Lung (tissue), 12 donors: ENCODE data around the gene NR4A3. TPM values are rescaled to one million over a fixed set of nuclear protein-coding genes. Genes with fewer than 3 reads are reported as not detected.

ENCODE experiments used
- ATAC-seq: fragments of 200-7000 bp; cut with Tn5 transposase; one replicate; pipeline ENCODE4 v1.9.1; 2020; ENCODE audit warnings: moderate number of reproducible peaks; ENCODE audit not compliant: insufficient read depth, low FRiP score
- DNase-seq, 3 donors: peaks; one replicate each; pipeline ENCODE4 v3.0.0-alpha.2; 2013 to 2017
- H3K27ac ChIP-seq, 2 donors: one replicate each; pipeline ENCODE4 v1.5.1; 2013; ENCODE audit warnings: mild to moderate bottlenecking in 2 of 2, moderate library complexity in 2 of 2, control low read depth in 1 of 2, inconsistent platforms in 1 of 2, low read depth in 1 of 2, low read length in 1 of 2
- H3K27me3 ChIP-seq, 3 donors: one replicate each; pipeline ENCODE4 v1.5.1; 2013; ENCODE audit warnings: low read length in 2 of 3; ENCODE audit not compliant: control insufficient read depth in 3 of 3, insufficient read depth in 3 of 3
- H3K36me3 ChIP-seq, 4 donors: one replicate each; pipeline ENCODE4 v1.5.1; 2013; ENCODE audit warnings: low read length in 4 of 4, mild to moderate bottlenecking in 1 of 4, moderate library complexity in 1 of 4; ENCODE audit not compliant: control insufficient read depth in 4 of 4, insufficient read depth in 4 of 4
- H3K4me1 ChIP-seq, 5 donors: one replicate each; pipeline ENCODE4 v1.5.1; 2013; ENCODE audit warnings: low read length in 5 of 5, mild to moderate bottlenecking in 2 of 5, moderate library complexity in 1 of 5; ENCODE audit not compliant: control insufficient read depth in 5 of 5, insufficient read depth in 5 of 5
- H3K4me3 ChIP-seq: one replicate; pipeline ENCODE4 v1.5.1; 2013; ENCODE audit warnings: mild to moderate bottlenecking, control low read depth, moderate library complexity
- H3K9ac ChIP-seq, 2 donors: one replicate each; pipeline ENCODE4 v1.5.1; 2013; ENCODE audit warnings: low read length in 2 of 2, control low read depth in 1 of 2; ENCODE audit not compliant: insufficient read depth in 1 of 2
- H3K9me3 ChIP-seq, 4 donors: one replicate each; pipeline ENCODE4 v1.5.1; 2013; ENCODE audit warnings: low read length in 3 of 4, mild to moderate bottlenecking in 1 of 4, moderate library complexity in 1 of 4; ENCODE audit not compliant: control insufficient read depth in 4 of 4, insufficient read depth in 3 of 4
- WGBS, 2 donors: extraction: QIAGEN DNeasy Blood & Tissue Kit; methylation state at CpG; one replicate each; pipeline ENCODE4 v1.1.7; 2013; 5-methylcytosine and 5-hydroxymethylcytosine counted together
- polyA plus RNA-seq, 2 donors: library from polyadenylated mRNA; stranded (reverse); fragments of 200-250 nt; gene quantifications; one replicate each; pipeline ENCODE4 v1.2.1, GENCODE V29; 2013
- total RNA-seq, 2 donors: library from RNA; depleted of rRNA in 1 of 2; stranded (reverse); fragments of >200 nt in 1 of 2; gene quantifications; one replicate each; pipeline ENCODE4 v1.2.1, GENCODE V29; 2014 to 2021
- TF ChIP-seq, protein P1 (sequence below): IDR thresholded peaks from 2 replicates; pipeline ENCODE4 v1.5.1; 2012; ENCODE audit warnings: mild to moderate bottlenecking; ENCODE audit errors: control extremely low read depth, extremely low read depth
- donor health status: control.
- donor health status: control.
- donor health status: Bipolar disorder and iron deficiency.
- donor health status: healthy.
- donor health status: DM: yes; HTN: yes; CAD: no.

NR4A3 gene
- total and polyA plus RNA-seq, 4 donors: 2.3 to 11.7 (median 2.6) TPM

DNA sequence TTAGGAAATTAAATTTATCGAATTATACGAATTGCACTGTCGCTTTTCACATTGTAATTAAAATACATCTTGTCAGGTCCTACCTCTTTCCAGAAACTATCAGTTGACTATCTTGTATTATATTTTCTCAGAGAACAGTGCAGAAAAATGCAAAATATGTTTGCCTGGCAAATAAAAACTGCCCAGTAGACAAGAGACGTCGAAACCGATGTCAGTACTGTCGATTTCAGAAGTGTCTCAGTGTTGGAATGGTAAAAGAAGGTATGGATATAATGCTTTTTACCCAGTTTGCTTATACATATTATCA lies 10.8 kb downstream of the NR4A3 start:
- Histone ChIP-seq H3K27me3 (peaks cover 0 to 61% (median 48%) of the 10 kb centered on the region in 3 donors), H3K9ac (no peak overlapping the region), H3K4me3 (no peak overlapping the region), H3K9me3 (peaks cover 0 to 7% (median 0%) of the 10 kb centered on the region in 4 donors), H3K36me3 (peaks cover 0 to 15% (median under 1%) of the 10 kb centered on the region in 4 donors), H3K4me1 (no peaks in the 10 kb centered on the region), H3K27ac (no peak overlapping the region)
- WGBS, 2 donors: 92 to 96% methylated on average over 7 of the region's 7 CpGs
- TF ChIP-seq, protein P1, sequence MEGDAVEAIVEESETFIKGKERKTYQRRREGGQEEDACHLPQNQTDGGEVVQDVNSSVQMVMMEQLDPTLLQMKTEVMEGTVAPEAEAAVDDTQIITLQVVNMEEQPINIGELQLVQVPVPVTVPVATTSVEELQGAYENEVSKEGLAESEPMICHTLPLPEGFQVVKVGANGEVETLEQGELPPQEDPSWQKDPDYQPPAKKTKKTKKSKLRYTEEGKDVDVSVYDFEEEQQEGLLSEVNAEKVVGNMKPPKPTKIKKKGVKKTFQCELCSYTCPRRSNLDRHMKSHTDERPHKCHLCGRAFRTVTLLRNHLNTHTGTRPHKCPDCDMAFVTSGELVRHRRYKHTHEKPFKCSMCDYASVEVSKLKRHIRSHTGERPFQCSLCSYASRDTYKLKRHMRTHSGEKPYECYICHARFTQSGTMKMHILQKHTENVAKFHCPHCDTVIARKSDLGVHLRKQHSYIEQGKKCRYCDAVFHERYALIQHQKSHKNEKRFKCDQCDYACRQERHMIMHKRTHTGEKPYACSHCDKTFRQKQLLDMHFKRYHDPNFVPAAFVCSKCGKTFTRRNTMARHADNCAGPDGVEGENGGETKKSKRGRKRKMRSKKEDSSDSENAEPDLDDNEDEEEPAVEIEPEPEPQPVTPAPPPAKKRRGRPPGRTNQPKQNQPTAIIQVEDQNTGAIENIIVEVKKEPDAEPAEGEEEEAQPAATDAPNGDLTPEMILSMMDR: no peak
- ATAC-seq (no peak), DNase-seq (no peak)

DNA sequence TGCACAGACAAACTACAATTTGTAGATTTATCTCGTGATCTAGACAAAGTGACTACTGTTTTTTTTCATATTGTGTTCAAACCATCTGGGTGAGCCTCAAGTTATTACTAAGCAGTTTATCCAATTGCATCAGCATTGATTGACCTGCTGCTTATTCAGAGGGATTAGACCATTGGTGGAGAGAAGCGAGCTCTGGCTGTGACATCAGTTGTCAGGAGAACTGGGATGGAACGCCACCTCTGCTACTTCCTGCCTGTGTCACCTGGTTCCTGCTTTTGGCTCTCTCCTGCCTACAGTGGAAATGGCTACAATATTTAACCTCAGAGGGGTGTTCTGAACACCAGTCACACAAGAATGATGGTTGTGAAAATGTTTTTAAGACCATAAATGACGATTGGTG lies 12.1 kb downstream of the NR4A3 start:
- TF ChIP-seq, protein P1: no peak
- DNase-seq: no peak
- Histone ChIP-seq H3K4me1 (no peaks in the 10 kb centered on the region), H3K9me3 (peaks cover 0 to 2% (median 0%) of the 10 kb centered on the region in 4 donors), H3K36me3 (peaks cover 0 to 15% (median under 1%) of the 10 kb centered on the region in 4 donors), H3K27ac (no peak overlapping the region), H3K27me3 (peaks cover 0 to 58% (median 38%) of the 10 kb centered on the region in 3 donors), H3K9ac (no peak overlapping the region), H3K4me3 (no peak overlapping the region)
- ATAC-seq: no peak
- 60 to 79% methylated on average over 4 of the region's 4 CpGs for WGBS, 2 donors

DNA sequence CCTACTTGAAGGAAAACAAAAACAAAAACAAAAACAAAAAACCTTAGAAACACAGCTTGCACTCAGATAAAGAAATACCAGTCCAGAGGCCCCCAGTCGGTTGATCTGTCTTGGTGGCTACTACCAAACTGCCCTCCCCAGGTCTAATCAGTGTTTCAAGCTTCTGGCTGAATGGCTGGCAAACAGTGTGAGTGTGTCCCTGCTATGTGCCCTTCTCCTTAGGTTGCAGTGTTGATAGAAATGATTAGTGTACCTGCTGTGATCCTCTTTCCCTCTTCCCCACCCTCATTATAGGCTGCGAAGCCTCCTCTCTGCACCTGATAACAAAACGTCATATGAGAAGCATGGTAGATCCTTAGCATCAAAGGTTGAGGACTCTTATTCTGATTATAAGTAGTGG lies 12.8 kb downstream of the NR4A3 start:
- Histone ChIP-seq H3K36me3 (peaks cover 0 to 15% (median under 1%) of the 10 kb centered on the region in 4 donors), H3K27ac (no peak overlapping the region), H3K4me3 (no peak overlapping the region), H3K27me3 (peaks cover 0 to 50% (median 31%) of the 10 kb centered on the region in 3 donors), H3K9ac (no peak overlapping the region), H3K9me3 (no peaks in the 10 kb centered on the region), H3K4me1 (no peaks in the 10 kb centered on the region)
- WGBS, 2 donors: 94 to 97% methylated on average over 3 of the region's 3 CpGs
- ATAC-seq: no peak
- TF ChIP-seq, protein P1: no peak
- no peak for DNase-seq

DNA sequence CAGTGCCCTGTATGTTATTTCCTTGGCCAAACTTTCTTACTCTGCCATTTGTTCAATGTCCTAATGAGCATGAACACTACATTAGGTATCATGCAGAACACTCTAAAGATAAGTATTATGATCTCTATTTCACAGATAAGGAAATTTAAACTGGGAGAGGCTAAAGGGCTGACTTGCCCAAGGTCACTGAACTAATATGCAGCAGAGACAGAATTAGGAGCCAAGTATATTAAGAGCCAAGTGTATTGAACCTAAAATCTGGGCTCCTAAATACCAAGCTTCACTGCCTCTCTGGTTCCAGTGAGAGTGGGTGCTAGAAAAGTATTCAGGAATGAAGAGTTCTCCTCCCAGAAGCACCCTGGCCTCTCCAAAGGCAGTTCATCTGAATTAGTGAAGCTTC lies 13.5 kb downstream of the NR4A3 start:
- Histone ChIP-seq H3K36me3 (peaks cover 0 to 11% (median under 1%) of the 10 kb centered on the region in 4 donors), H3K4me3 (no peak overlapping the region), H3K9ac (no peak overlapping the region), H3K27me3 (peaks cover 0 to 44% (median 24%) of the 10 kb centered on the region in 3 donors), H3K27ac (no peak overlapping the region), H3K9me3 (no peaks in the 10 kb centered on the region), H3K4me1 (no peaks in the 10 kb centered on the region)
- TF ChIP-seq, protein P1: no peak
- ATAC-seq (no peak), DNase-seq (no peak)
